CD4-positive, alpha-beta memory T cell (primary cell): ENCODE data around the gene FKBP6. TPM values are rescaled to one million over a fixed set of nuclear protein-coding genes. Genes with fewer than 3 reads are reported as not detected.
"Not testable (repeated sequence)": the region's sequence is repeated elsewhere in the genome, so short reads cannot be mapped to it uniquely, and the experiment has no call there.

Experiments used
- CTCF ChIA-PET: fragments of 350-600 bp; sonication (Branson Sonifier 250); formaldehyde crosslinking; loops from one replicate; lab custom pipeline; 2021; ENCODE audit warnings: inconsistent platforms; ENCODE audit not compliant: partially characterized antibody; lab: Charles Lee
- POLR2A ChIA-PET: fragments of 350-600 bp; sonication (Branson Sonifier 250); formaldehyde crosslinking; loops from one replicate; lab custom pipeline; 2021; ENCODE audit not compliant: partially characterized antibody; lab: Charles Lee
- DNase-seq, 5 donors: peaks; one replicate each; pipeline versions ENCODE4 v3.0.0 to v3.0.0-alpha.2; 2020 to 2022; ENCODE audit warnings: mixed read lengths in 1 of 5
- H3K27ac ChIP-seq: one replicate; pipeline ENCODE4 v1.7.0; 2013; ENCODE audit warnings: low read depth, low read length
- H3K27me3 ChIP-seq: 2 replicates; pipeline ENCODE4 v1.7.0; 2013; ENCODE audit warnings: mild to moderate bottlenecking, low read length, moderate library complexity; ENCODE audit not compliant: insufficient read depth
- H3K36me3 ChIP-seq: 2 replicates; pipeline ENCODE4 v1.7.0; 2013; ENCODE audit warnings: mild to moderate bottlenecking, low read length, moderate library complexity; ENCODE audit not compliant: insufficient read depth
- H3K4me1 ChIP-seq: 2 replicates; pipeline ENCODE4 v1.7.0; 2013; ENCODE audit warnings: mild to moderate bottlenecking, low read length, moderate library complexity; ENCODE audit not compliant: insufficient read depth
- H3K4me3 ChIP-seq, 2 donors: one replicate each; pipeline ENCODE4 v1.7.0; 2013; ENCODE audit warnings: low read length in 2 of 2, mild to moderate bottlenecking in 1 of 2
- H3K9me3 ChIP-seq, 2 donors: one replicate each; pipeline ENCODE4 v1.7.0; 2013; ENCODE audit warnings: low read length in 2 of 2, control low read depth in 1 of 2; ENCODE audit not compliant: control insufficient read depth in 1 of 2
- H3K27ac Mint-ChIP-seq, 7 donors: one replicate each; pipeline ENCODE4 v1.8.0; 2020 to 2021; ENCODE audit warnings: mixed read lengths in 7 of 7, mild to moderate bottlenecking in 6 of 7, inconsistent platforms in 3 of 7, moderate library complexity in 3 of 7
- H3K27me3 Mint-ChIP-seq, 2 donors: one replicate each; pipeline ENCODE4 v1.8.0; 2020 to 2021; ENCODE audit warnings: mixed read lengths in 2 of 2
- H3K36me3 Mint-ChIP-seq, 2 donors: one replicate each; pipeline ENCODE4 v1.8.0; 2020 to 2021; ENCODE audit warnings: mixed read lengths in 2 of 2, inconsistent platforms in 1 of 2, mild to moderate bottlenecking in 1 of 2
- H3K4me1 Mint-ChIP-seq, 4 donors: one replicate each; pipeline ENCODE4 v1.8.0; 2020 to 2021; ENCODE audit warnings: mixed read lengths in 4 of 4, mild to moderate bottlenecking in 1 of 4
- H3K4me3 Mint-ChIP-seq, 8 donors: one replicate each; pipeline ENCODE4 v1.8.0; 2020 to 2021; ENCODE audit warnings: mixed read lengths in 8 of 8, mild to moderate bottlenecking in 7 of 8, moderate library complexity in 6 of 8, inconsistent platforms in 3 of 8
- H3K9me3 Mint-ChIP-seq, 8 donors: one replicate each; pipeline ENCODE4 v1.8.0; 2020 to 2021; ENCODE audit warnings: mixed read lengths in 8 of 8, mild to moderate bottlenecking in 5 of 8, inconsistent platforms in 3 of 8, moderate library complexity in 1 of 8
- intact Hi-C: fragments of 100-400 bp; cut with micrococcal nuclease; formaldehyde crosslinking; loops from one replicate; pipeline ENCODE4 v1.15.1; 2023
- polyA plus RNA-seq, 2 donors: library from polyadenylated mRNA; unstranded; fragments of 300-500 nt; fragmentation: Illumina TruSeq; gene quantifications; one replicate each; pipeline ENCODE4 v1.2.3, GENCODE V29; 2021
- total RNA-seq, 2 experiments: library from RNA; stranded (reverse); gene quantifications; one replicate each; pipeline ENCODE4 v1.2.3, GENCODE V29; 2021

Gene FKBP6
- total and polyA plus RNA-seq, 4 experiments from 2014 or later, result not detected

GRCh38 chr7:73304612-73305387, 23.2 kb upstream of the FKBP6 start:
- peaks cover 17% of the 10 kb centered on the region for H3K4me1 ChIP-seq
- H3K36me3 ChIP-seq, result peaks cover 25% of the 10 kb centered on the region
- POLR2A ChIA-PET, H3K27ac Mint-ChIP-seq, CTCF ChIA-PET, DNase-seq, intact Hi-C loops, H3K27ac ChIP-seq, H3K4me3 ChIP-seq, H3K4me3 Mint-ChIP-seq, H3K9me3 Mint-ChIP-seq, H3K27me3 Mint-ChIP-seq, H3K9me3 ChIP-seq, H3K27me3 ChIP-seq: not testable (repeated sequence)
- Mint-ChIP-seq H3K36me3 (peaks cover 32 to 46% of the 10 kb centered on the region in 2 donors), H3K4me1 (peaks cover 17 to 39% (median 29%) of the 10 kb centered on the region in 4 donors)

- H3K9me3 ChIP-seq, result no peaks in the 10 kb centered on the region
- ChIA-PET CTCF (interaction anchor here (0.8 kb wide), 1 partner anchor 17 kb away, joined by 4 read pairs; no protein-coding TSS in a partner anchor), POLR2A (no interaction called here)
- peak overlapping the region; percentile 92 to 99 (median 98) for H3K4me3 Mint-ChIP-seq
- intact Hi-C loops, result no loop called here
- H3K4me3 ChIP-seq, result peak overlapping the region in 1 of 2 donors; percentile 72
- peak overlapping the region; percentile 43 for H3K27ac ChIP-seq
- H3K4me1 Mint-ChIP-seq, result peaks cover 17 to 39% (median 29%) of the 10 kb centered on the region in 4 donors
- H3K36me3 Mint-ChIP-seq, result peaks cover 32 to 46% of the 10 kb centered on the region in 2 donors
- no peaks in the 10 kb centered on the region for H3K9me3 Mint-ChIP-seq
- peak overlapping the region in 6 of 7 donors; percentile 69 to 88 (median 81) for H3K27ac Mint-ChIP-seq
- peaks cover 17% of the 10 kb centered on the region for H3K4me1 ChIP-seq
- H3K27me3 Mint-ChIP-seq, result no peaks in the 10 kb centered on the region
- no peak for DNase-seq
- H3K27me3 ChIP-seq, result no peaks in the 10 kb centered on the region
- H3K36me3 ChIP-seq, result peaks cover 25% of the 10 kb centered on the region
Observed at GRCh38 chr7:73307436-73307835, 20.5 kb upstream of the FKBP6 start.

GRCh38 chr7:73308074-73308664, 19.8 kb upstream of the FKBP6 start:
- intact Hi-C loops, result no loop called here
- Mint-ChIP-seq H3K27ac (peak overlapping the region; percentile 88 to 96 (median 93)), H3K9me3 (no peaks in the 10 kb centered on the region), H3K27me3 (no peaks in the 10 kb centered on the region), H3K4me3 (peak overlapping the region; percentile 92 to 99 (median 98)), H3K4me1 (peaks cover 17 to 39% (median 29%) of the 10 kb centered on the region in 4 donors), H3K36me3 (peaks cover 28 to 42% of the 10 kb centered on the region in 2 donors)
- peaks cover 25% of the 10 kb centered on the region for H3K36me3 ChIP-seq
- H3K4me3 ChIP-seq, result peak overlapping the region; percentile 65 to 72
- H3K27ac ChIP-seq, result peak overlapping the region; percentile 43
- no peaks in the 10 kb centered on the region for H3K27me3 ChIP-seq
- POLR2A ChIA-PET, result interaction anchor here (0.9 to 1.0 kb wide), 2 partner anchors 478 to 480 kb away, joined by 3 to 4 read pairs; partner anchors contain the start of gene TYW1B
- peaks cover 17% of the 10 kb centered on the region for H3K4me1 ChIP-seq
- no peak for DNase-seq
- H3K9me3 ChIP-seq, result no peaks in the 10 kb centered on the region
- CTCF ChIA-PET, result interaction anchor here (0.8 kb wide), 1 partner anchor 16 kb away, joined by 4 read pairs; no protein-coding TSS in a partner anchor

- H3K27me3 ChIP-seq, result no peaks in the 10 kb centered on the region
- Mint-ChIP-seq H3K9me3 (no peaks in the 10 kb centered on the region), H3K27ac (peak within 1 kb of the TSS; percentile 88 to 96 (median 93)), H3K36me3 (peaks cover 26 to 38% of the 10 kb centered on the region in 2 donors), H3K4me1 (peaks cover 17 to 39% (median 29%) of the 10 kb centered on the region in 4 donors), H3K27me3 (no peaks in the 10 kb centered on the region), H3K4me3 (peak within 1 kb of the TSS; percentile 92 to 99 (median 98))
- DNase-seq, result peak; percentile 86 to 90 (median 90)
- CTCF ChIA-PET, result interaction anchor here (2.1 kb wide), 1 partner anchor 15 kb away, joined by 7 read pairs; no protein-coding TSS in a partner anchor
- no peaks in the 10 kb centered on the region for H3K9me3 ChIP-seq
- peak within 1 kb of the TSS; percentile 65 to 72 for H3K4me3 ChIP-seq
- intact Hi-C loops, result no loop called here
- POLR2A ChIA-PET, result interaction anchor here (0.9 to 1.0 kb wide), 2 partner anchors 479 to 481 kb away, joined by 3 to 4 read pairs; partner anchors contain the start of gene TYW1B
- H3K4me1 ChIP-seq, result peaks cover 17% of the 10 kb centered on the region
- H3K27ac ChIP-seq, result peak within 1 kb of the TSS; percentile 43
- H3K36me3 ChIP-seq, result peaks cover 25% of the 10 kb centered on the region
Observed at GRCh38 chr7:73308665-73309214, 19.2 kb upstream of the FKBP6 start, which contains the start of gene NSUN5. TSS of gene NSUN5 (minus strand) at chr7:73308826. CDS start at chr7:73308790, 36 bp downstream.

GRCh38 chr7:73311421-73311820, 16.5 kb upstream of the FKBP6 start:
- CTCF ChIA-PET, H3K27me3 ChIP-seq, H3K27ac ChIP-seq, H3K36me3 ChIP-seq, H3K4me3 Mint-ChIP-seq, H3K9me3 ChIP-seq, DNase-seq, intact Hi-C loops, H3K4me3 ChIP-seq, H3K27me3 Mint-ChIP-seq, H3K9me3 Mint-ChIP-seq, H3K27ac Mint-ChIP-seq: not testable (repeated sequence)
- peaks cover 15 to 34% (median 24%) of the 10 kb centered on the region in 4 donors for H3K4me1 Mint-ChIP-seq
- POLR2A ChIA-PET, result interaction anchor here (0.6 kb wide), 1 partner anchor 13 kb away, joined by 3 read pairs; no protein-coding TSS in a partner anchor
- peaks cover 15 to 21% of the 10 kb centered on the region in 2 donors for H3K36me3 Mint-ChIP-seq
- peaks cover 17% of the 10 kb centered on the region for H3K4me1 ChIP-seq

- Mint-ChIP-seq H3K27me3 (no peaks in the 10 kb centered on the region), H3K4me1 (peaks cover 7 to 19% (median 12%) of the 10 kb centered on the region in 4 donors), H3K27ac (no peak overlapping the region), H3K4me3 (no peak overlapping the region), H3K9me3 (no peaks in the 10 kb centered on the region), H3K36me3 (peaks cover 5 to 8% of the 10 kb centered on the region in 2 donors)
- Histone ChIP-seq H3K27me3 (no peaks in the 10 kb centered on the region), H3K9me3 (no peaks in the 10 kb centered on the region), H3K27ac (no peak overlapping the region), H3K4me3 (no peak overlapping the region), H3K36me3 (no peaks in the 10 kb centered on the region), H3K4me1 (peaks cover 7% of the 10 kb centered on the region)
- intact Hi-C loops, result no loop called here
- POLR2A ChIA-PET, result no interaction called here
- no peak for DNase-seq
- CTCF ChIA-PET, result no interaction called here
Observed at GRCh38 chr7:73312831-73313520, 15.0 kb upstream of the FKBP6 start.
